ENCODE data around the gene TNS4. TPM values are rescaled to one million over a fixed set of nuclear protein-coding genes. Genes with fewer than 3 reads are reported as not detected.

Gene TNS4
- total RNA-seq, 1 experiment from 2014 or later, result 0.59 TPM

DNA sequence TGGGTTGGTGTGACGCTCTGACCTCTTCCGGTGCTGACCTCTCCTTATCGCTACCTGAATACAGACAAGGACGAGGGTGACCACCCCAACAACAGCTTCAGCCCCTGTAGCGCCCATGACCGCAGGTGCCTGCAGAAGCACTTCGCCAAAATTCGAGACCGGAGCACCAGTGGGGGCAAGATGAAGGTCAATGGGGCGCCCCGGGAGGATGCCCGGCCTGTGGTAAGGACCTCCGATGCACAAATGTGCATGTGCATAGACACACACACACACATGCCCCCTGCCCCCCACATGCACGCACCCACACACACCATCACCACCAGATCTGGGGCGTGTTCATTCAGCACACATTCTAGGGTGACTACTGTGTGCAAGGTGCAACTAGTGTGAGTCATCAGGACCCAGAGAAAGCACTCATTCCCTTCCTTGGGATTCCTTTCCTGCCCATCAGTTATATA lies 48.5 kb downstream of the TNS4 start:
- Histone ChIP-seq H3K23me2 (ENCODE audit: insufficient read length, low read depth, low read length, poor library complexity, severe bottlenecking) (no peaks in the 10 kb centered on the region), H3K79me2 (ENCODE audit: insufficient read depth, low read length) (no peaks in the 10 kb centered on the region; the same call in 1 of the 2 replicates), H3K4me2 (ENCODE audit: insufficient read depth, insufficient read length, low read length) (no peak overlapping the region), H2AK5ac (ENCODE audit: insufficient read length, low read length) (no peak overlapping the region), H4K91ac (ENCODE audit: insufficient read length, low read depth, low read length) (no peak overlapping the region), H3T11ph (ENCODE audit: low read length) (no peak overlapping the region), H3K18ac (ENCODE audit: insufficient read length, low read depth, low read length) (no peak overlapping the region), H3K9ac (ENCODE audit: extremely low read depth, insufficient read length, low read length) (no peak overlapping the region), H2BK5ac (ENCODE audit: insufficient read length, low read length) (no peak overlapping the region), H3K23ac (ENCODE audit: insufficient read length, low read depth, low read length) (no peak overlapping the region), H2BK12ac (ENCODE audit: insufficient read length, low read depth, low read length) (no peak overlapping the region), H3K4me1 (ENCODE audit: insufficient read depth, low read length) (no peaks in the 10 kb centered on the region), H4K5ac (ENCODE audit: insufficient read length, low read depth, low read length) (no peak overlapping the region), H3K27ac (ENCODE audit: insufficient read length, low read depth, low read length) (no peak overlapping the region), H2BK15ac (ENCODE audit: low read depth, low read length) (no peak overlapping the region), H3K4ac (ENCODE audit: low read depth, low read length) (no peak overlapping the region), H2BK20ac (ENCODE audit: low read depth, low read length, poor library complexity, severe bottlenecking) (no peak overlapping the region), H2AFZ (ENCODE audit: low read length) (no peak overlapping the region), H4K20me1 (ENCODE audit: control insufficient read depth, insufficient read depth, insufficient read length) (peaks cover under 1% of the 10 kb centered on the region), H3K27me3 (ENCODE audit: insufficient read depth, low read length) (no peaks in the 10 kb centered on the region), H2BK120ac (ENCODE audit: low read depth, low read length, poor library complexity, severe bottlenecking) (no peak overlapping the region), H3K79me1 (ENCODE audit: insufficient read depth, low read depth, low read length, poor library complexity, severe bottlenecking) (no peaks in the 10 kb centered on the region), H3K14ac (ENCODE audit: insufficient read depth, low read length) (no peak overlapping the region), H4K8ac (replicated peaks; ENCODE audit: insufficient read length, low read depth, low read length) (no peak overlapping the region), H3K56ac (ENCODE audit: insufficient read length, low read depth, low read length) (no peak overlapping the region), H3K9me3 (ENCODE audit: control insufficient read depth, low read depth, low read length) (no peaks in the 10 kb centered on the region)
- Mint-ChIP-seq H3K4me3 (no peak overlapping the region), H3K4me1 (peaks cover 17 to 26% of the 10 kb centered on the region in 2 experiments), H3K9me3 (no peaks in the 10 kb centered on the region), H3K36me3 (ENCODE audit: insufficient read depth in 1 of 3, low read depth in 3 of 3) (peaks cover 39 to 46% (median 42%) of the 10 kb centered on the region in 3 experiments; a peak in 6 of 7 replicates), H3K27me3 (ENCODE audit: low read depth) (no peaks in the 10 kb centered on the region), H3K27ac (no peak overlapping the region; a peak in 1 of 7 replicates)
- no CpG with 5 or more reads among the region's 15 CpGs for WGBS (ENCODE audit: extremely low coverage, insufficient read length, low lambda C conversion rate)
- TF ChIP-seq, protein P1, sequence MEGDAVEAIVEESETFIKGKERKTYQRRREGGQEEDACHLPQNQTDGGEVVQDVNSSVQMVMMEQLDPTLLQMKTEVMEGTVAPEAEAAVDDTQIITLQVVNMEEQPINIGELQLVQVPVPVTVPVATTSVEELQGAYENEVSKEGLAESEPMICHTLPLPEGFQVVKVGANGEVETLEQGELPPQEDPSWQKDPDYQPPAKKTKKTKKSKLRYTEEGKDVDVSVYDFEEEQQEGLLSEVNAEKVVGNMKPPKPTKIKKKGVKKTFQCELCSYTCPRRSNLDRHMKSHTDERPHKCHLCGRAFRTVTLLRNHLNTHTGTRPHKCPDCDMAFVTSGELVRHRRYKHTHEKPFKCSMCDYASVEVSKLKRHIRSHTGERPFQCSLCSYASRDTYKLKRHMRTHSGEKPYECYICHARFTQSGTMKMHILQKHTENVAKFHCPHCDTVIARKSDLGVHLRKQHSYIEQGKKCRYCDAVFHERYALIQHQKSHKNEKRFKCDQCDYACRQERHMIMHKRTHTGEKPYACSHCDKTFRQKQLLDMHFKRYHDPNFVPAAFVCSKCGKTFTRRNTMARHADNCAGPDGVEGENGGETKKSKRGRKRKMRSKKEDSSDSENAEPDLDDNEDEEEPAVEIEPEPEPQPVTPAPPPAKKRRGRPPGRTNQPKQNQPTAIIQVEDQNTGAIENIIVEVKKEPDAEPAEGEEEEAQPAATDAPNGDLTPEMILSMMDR (conservative IDR thresholded peaks at IDR 0.05), result no peak
- DNase-seq, result no peak
